Stomach (tissue), 4 donors: ENCODE results near the gene OR52K1.

Experiments used
- CTCF ChIP-seq, 7 experiments: fragments of 450-650 bp in 4 of 7; fragments of 200-600 bp in 3 of 7; sonication (generic) in 3 of 7; IDR thresholded peaks; one replicate each; pipeline ENCODE4 v1.5.1; 2016 to 2019; ENCODE audit warnings: antibody characterized with exemption in 7 of 7, control low read depth in 2 of 7, mild to moderate bottlenecking in 1 of 7
- EP300 ChIP-seq: sonication (generic); formaldehyde crosslinking; IDR thresholded peaks from one replicate; pipeline ENCODE4 v1.6.1; 2017; ENCODE audit warnings: antibody characterized with exemption
- POLR2A ChIP-seq, 4 donors: fragments of 450-650 bp; IDR thresholded peaks; one replicate each; pipeline ENCODE4 v1.6.1; 2016; ENCODE audit warnings: antibody characterized with exemption in 4 of 4, control low read depth in 2 of 4, mild to moderate bottlenecking in 1 of 4, moderate library complexity in 1 of 4
- POLR2AphosphoS5 ChIP-seq, 3 donors: sonication (generic); formaldehyde crosslinking; IDR thresholded peaks; one replicate each; pipeline ENCODE4 v1.6.1; 2016; ENCODE audit warnings: antibody characterized with exemption in 3 of 3

- no peak for TF ChIP-seq POLR2A (IDR thresholded peaks at IDR 0.05)
- TF ChIP-seq CTCF (IDR thresholded peaks at IDR 0.05), result no peak
- no peak for TF ChIP-seq EP300
- no peak for TF ChIP-seq POLR2AphosphoS5 (IDR thresholded peaks at IDR 0.05)
Measured at GRCh38 chr11:4522752-4523151, 40.3 kb downstream of the OR52K1 start.
